LNCaP clone FGC (cell line): ENCODE results near the gene ATP11A.

Experiments used
- DNase-seq: peaks from one replicate; pipeline ENCODE4 v3.0.0-alpha.2; 2011; ENCODE audit warnings: low read depth
- H3K4me3 ChIP-seq: 2 replicates; pipeline ENCODE4 v1.5.1; 2011; ENCODE audit warnings: mild to moderate bottlenecking, low read depth, low read length, control low read depth
- CTCF ChIP-seq: IDR thresholded peaks from 2 replicates; pipeline ENCODE4 v1.5.1; 2012; ENCODE audit warnings: mild to moderate bottlenecking; ENCODE audit not compliant: control insufficient read depth, insufficient read depth; ENCODE audit errors: extremely low read depth

Gene ATP11A

DNA sequence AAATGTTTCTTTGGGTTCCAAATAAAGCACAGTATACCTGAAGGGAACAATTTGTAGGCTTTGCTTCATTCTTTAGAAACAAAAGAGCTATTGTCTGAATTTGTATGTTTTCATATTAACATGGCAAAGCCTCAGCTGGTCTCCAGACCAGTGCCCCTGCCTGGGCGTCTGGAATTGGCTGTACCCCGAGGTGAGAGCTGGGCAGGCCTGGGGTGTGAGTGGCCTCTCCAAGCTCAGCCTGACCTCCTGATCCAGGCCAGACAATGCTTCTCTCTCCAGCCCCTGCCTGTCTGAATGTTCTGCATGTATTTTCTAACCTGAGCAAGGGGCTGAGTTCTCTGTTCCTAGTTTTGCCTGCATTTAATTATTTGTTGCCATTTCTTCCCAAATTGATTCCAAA is 212.8 kb downstream of the ATP11A start:
- no peak for TF ChIP-seq CTCF
- DNase-seq, result no peak
- no peak overlapping the region for H3K4me3 ChIP-seq

DNA sequence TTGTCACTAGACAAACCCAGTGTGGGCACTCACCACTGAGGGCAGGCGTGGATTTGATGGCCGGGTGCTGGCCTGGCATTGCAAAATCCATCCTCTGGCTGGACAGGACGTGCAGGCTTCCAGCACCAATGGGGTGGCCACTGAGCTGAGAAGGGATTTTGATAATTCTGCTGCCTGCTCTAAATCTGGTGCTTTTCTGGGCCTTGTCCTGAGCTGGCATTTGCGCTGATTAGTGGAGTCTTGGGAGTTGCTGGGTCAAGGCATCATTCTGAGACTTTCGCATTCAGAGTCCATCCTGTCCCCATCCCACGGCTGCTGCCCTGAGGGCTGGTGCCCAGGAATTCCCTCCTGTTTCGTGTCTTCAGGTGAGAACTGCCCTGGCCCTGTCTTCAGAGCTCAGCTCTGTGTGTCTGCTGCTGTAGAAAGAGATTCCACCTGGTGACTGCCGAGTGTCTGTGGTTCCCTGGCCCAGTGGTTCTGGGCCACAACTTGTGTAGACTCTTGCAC is 213.3 kb downstream of the ATP11A start:
- no peak for TF ChIP-seq CTCF
- no peak overlapping the region for H3K4me3 ChIP-seq
- DNase-seq, result no peak

GRCh38 chr13:112903606-112904195 is 213.9 kb downstream of the ATP11A start:
- no peak overlapping the region for H3K4me3 ChIP-seq
- DNase-seq, result no peak
- TF ChIP-seq CTCF, result no peak

GRCh38 chr13:112904436-112904960 is 214.7 kb downstream of the ATP11A start:
- TF ChIP-seq CTCF, result no peak
- H3K4me3 ChIP-seq, result no peak overlapping the region
- DNase-seq, result no peak

DNA sequence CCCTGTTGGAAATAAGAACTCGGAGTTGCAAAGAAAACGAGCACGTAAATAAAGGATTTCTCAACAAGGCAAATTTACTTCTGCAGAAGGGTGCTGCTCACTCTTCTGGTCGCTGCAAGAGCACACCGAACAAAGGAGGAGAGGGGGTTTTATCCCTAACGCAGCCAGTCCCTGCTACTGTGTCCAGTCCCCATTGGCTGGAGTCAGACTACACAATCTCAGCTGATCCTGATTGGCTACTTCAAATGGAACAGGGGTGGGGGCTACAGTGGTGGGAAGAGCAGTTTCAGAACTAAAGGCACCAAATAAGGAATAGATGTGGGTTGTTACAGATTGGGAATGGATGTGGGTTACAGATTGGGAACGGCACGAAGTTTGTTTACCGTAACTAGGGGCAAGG is 215.2 kb downstream of the ATP11A start:
- no peak for DNase-seq
- no peak for TF ChIP-seq CTCF
- H3K4me3 ChIP-seq, result no peak overlapping the region

DNA sequence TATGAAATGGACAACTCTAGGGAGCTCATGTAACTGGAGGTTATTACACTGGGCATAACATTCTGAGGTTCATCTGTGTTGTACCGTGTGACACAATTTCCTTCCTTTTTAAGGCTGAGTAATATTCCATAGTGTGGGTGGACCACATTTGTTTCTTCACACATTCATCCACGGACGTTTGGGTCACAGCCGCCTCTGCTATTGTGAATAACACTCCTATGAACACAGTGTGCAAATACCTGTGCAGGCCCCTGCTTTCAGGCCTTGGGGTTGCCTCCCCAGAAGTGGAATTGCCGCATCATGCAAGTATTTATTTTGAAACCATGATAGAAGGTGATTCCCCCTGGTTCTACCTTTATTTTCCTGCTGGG is 215.8 kb downstream of the ATP11A start:
- no peak for TF ChIP-seq CTCF
- no peak overlapping the region for H3K4me3 ChIP-seq
- no peak for DNase-seq
